B cell (primary cell): ENCODE measurements around the gene ABCF3. TPM values are rescaled to one million over a fixed set of nuclear protein-coding genes. Genes with fewer than 3 reads are reported as not detected.

Experiments
- ATAC-seq: fragments of 200-7000 bp; cut with Tn5 transposase; one replicate; pipeline ENCODE4 v1.10.0; 2021; ENCODE audit warnings: low read depth, mild to moderate bottlenecking, moderate number of reproducible peaks, moderate library complexity
- CTCF ChIA-PET: fragments of 350-600 bp; sonication (Branson Sonifier 250); formaldehyde crosslinking; loops from one replicate; lab custom pipeline; 2021; ENCODE audit warnings: antibody characterized with exemption, inconsistent platforms; lab: Charles Lee
- POLR2A ChIA-PET: fragments of 350-600 bp; sonication (Branson Sonifier 250); formaldehyde crosslinking; loops from one replicate; lab custom pipeline; 2021; ENCODE audit warnings: antibody characterized with exemption; lab: Charles Lee
- DNase-seq: peaks from one replicate; pipeline ENCODE4 v3.0.0; 2013
- H2AFZ ChIP-seq: 2 replicates; pipeline ENCODE4 v1.6.1; 2012; ENCODE audit warnings: mild to moderate bottlenecking, low read depth, low read length; ENCODE audit not compliant: insufficient read depth, poor library complexity, severe bottlenecking
- H3K27ac ChIP-seq, 2 donors: 1 replicate in 1 of 2; 2 replicates in 1 of 2; pipeline ENCODE4 v1.5.1; 2012 to 2013; ENCODE audit warnings: low read length in 2 of 2, mild to moderate bottlenecking in 2 of 2, moderate library complexity in 1 of 2
- H3K27me3 ChIP-seq, 4 experiments: fragments of 200-600 bp in 1 of 4; sonication (generic) in 1 of 4; replicated peaks in 1 of 4; 1 replicate in 2 of 4; 2 replicates in 2 of 4; pipeline versions ENCODE4 v1.6.1 to v1.7.0; 2013 to 2016; ENCODE audit warnings: low read length in 3 of 4, mild to moderate bottlenecking in 2 of 4, mixed read lengths in 1 of 4, moderate library complexity in 1 of 4; ENCODE audit not compliant: insufficient read depth in 4 of 4, control insufficient read depth in 3 of 4; ENCODE audit errors: control extremely low read depth in 1 of 4
- H3K36me3 ChIP-seq, 2 experiments: replicated peaks in 1 of 2; 1 replicate in 1 of 2; 2 replicates in 1 of 2; pipeline versions ENCODE4 v1.6.1 to v1.7.1; 2013; ENCODE audit warnings: low read length in 1 of 2; ENCODE audit not compliant: insufficient read depth in 2 of 2, control insufficient read depth in 1 of 2; ENCODE audit errors: control extremely low read depth in 1 of 2, extremely low read depth in 1 of 2
- H3K4me1 ChIP-seq, 2 donors: fragments of 200-600 bp in 1 of 2; sonication (generic) in 1 of 2; 1 replicate in 1 of 2; 2 replicates in 1 of 2; pipeline versions ENCODE4 v1.5.1 to v1.6.1; 2013 to 2017; ENCODE audit warnings: low read length in 2 of 2; ENCODE audit not compliant: control insufficient read depth in 2 of 2, insufficient read depth in 2 of 2
- H3K4me2 ChIP-seq: replicated peaks from 2 replicates; pipeline ENCODE3; 2012; ENCODE audit warnings: mild to moderate bottlenecking, low read depth, low read length; ENCODE audit not compliant: poor library complexity, severe bottlenecking
- H3K4me3 ChIP-seq, 5 experiments: fragments of 200-600 bp in 1 of 5; sonication (generic) in 1 of 5; 1 replicate in 3 of 5; 2 replicates in 2 of 5; pipeline versions ENCODE4 v1.5.1 to v1.7.0; 2011 to 2016; ENCODE audit warnings: low read length in 4 of 5, mild to moderate bottlenecking in 4 of 5, low read depth in 2 of 5, control low read depth in 1 of 5, moderate library complexity in 1 of 5; ENCODE audit not compliant: insufficient read depth in 1 of 5; ENCODE audit errors: control extremely low read depth in 1 of 5, extremely low read depth in 1 of 5
- H3K79me2 ChIP-seq: fragments of 200-600 bp; sonication (generic); one replicate; pipeline ENCODE4 v1.6.0; 2016; ENCODE audit warnings: low read length; ENCODE audit not compliant: control insufficient read depth, insufficient read depth
- H3K9ac ChIP-seq: fragments of 200-600 bp; sonication (generic); 2 replicates; pipeline ENCODE4 v1.6.1; 2017; ENCODE audit warnings: mild to moderate bottlenecking, low read length, moderate library complexity
- H3K9me3 ChIP-seq, 3 donors: one replicate each; pipeline versions ENCODE4 v1.6.1 to v1.7.1; 2013; ENCODE audit warnings: low read length in 2 of 3; ENCODE audit not compliant: control insufficient read depth in 2 of 3, insufficient read depth in 1 of 3; ENCODE audit errors: control extremely low read depth in 1 of 3
- H4K20me1 ChIP-seq: 2 replicates; pipeline ENCODE4 v1.6.0; 2012; ENCODE audit warnings: mild to moderate bottlenecking, low read length; ENCODE audit not compliant: insufficient read depth, control insufficient read depth, poor library complexity, severe bottlenecking
- H3K27ac Mint-ChIP-seq: one replicate; pipeline ENCODE4 v1.8.0; 2021; ENCODE audit warnings: mixed read lengths
- H3K27me3 Mint-ChIP-seq: one replicate; pipeline ENCODE4 v1.8.0; 2021; ENCODE audit warnings: mixed read lengths
- H3K4me1 Mint-ChIP-seq: one replicate; pipeline ENCODE4 v1.8.0; 2021; ENCODE audit warnings: mixed read lengths
- H3K4me3 Mint-ChIP-seq: one replicate; pipeline ENCODE4 v1.8.0; 2021; ENCODE audit warnings: mixed read lengths
- H3K9me3 Mint-ChIP-seq: one replicate; pipeline ENCODE4 v1.8.0; 2022; ENCODE audit warnings: mixed read lengths; ENCODE audit not compliant: insufficient read depth
- EZH2 ChIP-seq: IDR thresholded peaks from 2 replicates; pipeline ENCODE4 v1.6.1; 2012; ENCODE audit warnings: borderline replicate concordance, low read depth, mild to moderate bottlenecking, moderate library complexity, low read length; ENCODE audit not compliant: insufficient read depth, poor library complexity, severe bottlenecking
- WGBS: methylation state at CpG from one replicate; pipeline ENCODE4 v1.1.5; 2013; ENCODE audit warnings: missing lambda C conversion rate; ENCODE audit not compliant: insufficient coverage; 5-methylcytosine and 5-hydroxymethylcytosine counted together
- intact Hi-C: fragments of 100-400 bp; cut with micrococcal nuclease; formaldehyde crosslinking; loops from one replicate; pipeline ENCODE4 v1.10.0; 2022
- polyA plus RNA-seq: library from polyadenylated mRNA; depleted of rRNA; stranded (reverse); fragments of >200 nt; gene quantifications from 2 replicates; pipeline ENCODE4 v1.2.3, GENCODE V29; 2012
- total RNA-seq, 2 donors: library from RNA; stranded (reverse); fragments of 120-200 nt in 1 of 2; gene quantifications; 1 replicate in 1 of 2; 2 replicates in 1 of 2; pipeline versions ENCODE4 v1.2.3 to v1.2.4, GENCODE V29; 2013 to 2022
- TF ChIP-seq, protein P1 (sequence below): fragments of 200-600 bp; IDR thresholded peaks from one replicate; pipeline ENCODE4 v1.8.0; 2022; ENCODE audit warnings: antibody characterized with exemption, mild to moderate bottlenecking

ABCF3 gene
- total and polyA plus RNA-seq, 2 donors (not counting 1 experiment from before 2014, with no cell fraction given), result 74.0 to 115 TPM

GRCh38 chr3:184172681-184173373 is 13.2 kb upstream of the ABCF3 start:
- ATAC-seq (no peak), DNase-seq (no peak)
- Histone ChIP-seq H3K27me3 (no peaks in the 10 kb centered on the region), H3K9ac (no peak overlapping the region), H4K20me1 (peaks cover 11% of the 10 kb centered on the region), H2AFZ (no peak overlapping the region), H3K9me3 (no peaks in the 10 kb centered on the region), H3K27ac (no peak overlapping the region), H3K36me3 (peaks cover 0 to 23% of the 10 kb centered on the region in 2 experiments), H3K4me2 (no peak overlapping the region), H3K4me1 (peaks cover 23 to 34% of the 10 kb centered on the region in 2 donors), H3K79me2 (peaks cover 32% of the 10 kb centered on the region), H3K4me3 (no peak overlapping the region)
- 96% methylated on average over 4 of the region's 5 CpGs for WGBS
- POLR2A ChIA-PET, result interaction anchor here (1.0 to 1.5 kb wide), 2 partner anchors 13 to 17 kb away, joined by 4 read pairs; partner anchors contain the start of gene ABCF3
- no peak for TF ChIP-seq EZH2
- TF ChIP-seq, protein P1, sequence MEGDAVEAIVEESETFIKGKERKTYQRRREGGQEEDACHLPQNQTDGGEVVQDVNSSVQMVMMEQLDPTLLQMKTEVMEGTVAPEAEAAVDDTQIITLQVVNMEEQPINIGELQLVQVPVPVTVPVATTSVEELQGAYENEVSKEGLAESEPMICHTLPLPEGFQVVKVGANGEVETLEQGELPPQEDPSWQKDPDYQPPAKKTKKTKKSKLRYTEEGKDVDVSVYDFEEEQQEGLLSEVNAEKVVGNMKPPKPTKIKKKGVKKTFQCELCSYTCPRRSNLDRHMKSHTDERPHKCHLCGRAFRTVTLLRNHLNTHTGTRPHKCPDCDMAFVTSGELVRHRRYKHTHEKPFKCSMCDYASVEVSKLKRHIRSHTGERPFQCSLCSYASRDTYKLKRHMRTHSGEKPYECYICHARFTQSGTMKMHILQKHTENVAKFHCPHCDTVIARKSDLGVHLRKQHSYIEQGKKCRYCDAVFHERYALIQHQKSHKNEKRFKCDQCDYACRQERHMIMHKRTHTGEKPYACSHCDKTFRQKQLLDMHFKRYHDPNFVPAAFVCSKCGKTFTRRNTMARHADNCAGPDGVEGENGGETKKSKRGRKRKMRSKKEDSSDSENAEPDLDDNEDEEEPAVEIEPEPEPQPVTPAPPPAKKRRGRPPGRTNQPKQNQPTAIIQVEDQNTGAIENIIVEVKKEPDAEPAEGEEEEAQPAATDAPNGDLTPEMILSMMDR, result no peak
- no peak overlapping the region for H3K4me3 Mint-ChIP-seq
- CTCF ChIA-PET, result interaction anchor here (0.6 to 2.3 kb wide), 5 partner anchors 14 to 53 kb away, joined by 3 to 9 read pairs (median 5); partner anchors contain the start of gene ABCF3
- H3K27me3 Mint-ChIP-seq, result no peaks in the 10 kb centered on the region
- H3K9me3 Mint-ChIP-seq, result no peaks in the 10 kb centered on the region
- H3K27ac Mint-ChIP-seq, result no peak overlapping the region
- peaks cover 32% of the 10 kb centered on the region for H3K4me1 Mint-ChIP-seq
- intact Hi-C loops, result no loop called here

DNA sequence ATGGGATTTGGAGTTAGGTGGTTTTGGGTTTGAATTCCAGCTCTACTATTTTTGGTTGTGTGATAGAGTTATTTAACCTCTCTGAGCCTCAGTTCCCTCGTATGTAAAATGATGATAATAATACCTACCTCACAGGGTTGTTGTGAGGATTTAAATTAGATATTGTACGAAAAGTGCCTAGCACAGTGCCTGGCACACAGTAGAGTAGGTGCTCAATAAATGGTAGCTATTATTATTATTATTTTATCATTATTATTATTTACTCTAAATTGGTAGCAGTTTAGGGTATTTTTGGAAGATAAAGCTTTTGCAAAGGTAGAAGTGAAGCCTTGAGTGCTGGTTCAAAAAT is 12.7 kb upstream of the ABCF3 start:
- Histone ChIP-seq H3K36me3 (peaks cover 0 to 25% of the 10 kb centered on the region in 2 experiments), H2AFZ (no peak overlapping the region), H3K9me3 (no peaks in the 10 kb centered on the region), H4K20me1 (peaks cover 15% of the 10 kb centered on the region), H3K79me2 (peaks cover 37% of the 10 kb centered on the region), H3K4me1 (peaks cover 23 to 34% of the 10 kb centered on the region in 2 donors), H3K27me3 (no peaks in the 10 kb centered on the region), H3K4me3 (no peak overlapping the region), H3K4me2 (no peak overlapping the region), H3K27ac (no peak overlapping the region), H3K9ac (no peak overlapping the region)
- TF ChIP-seq, protein P1, result no peak
- TF ChIP-seq EZH2, result no peak
- intact Hi-C loops, result no loop called here
- WGBS, result no CpG with 5 or more reads among the region's 2 CpGs
- H3K4me3 Mint-ChIP-seq, result no peak overlapping the region
- DNase-seq (no peak), ATAC-seq (no peak)
- POLR2A ChIA-PET, result interaction anchor here (1.5 kb wide), 1 partner anchor 18 kb away, joined by 4 read pairs; no protein-coding TSS in a partner anchor
- CTCF ChIA-PET, result interaction anchor here (2.0 to 2.3 kb wide), 3 partner anchors 13 to 53 kb away, joined by 5 to 9 read pairs (median 8); partner anchors contain the start of gene ABCF3
- no peaks in the 10 kb centered on the region for H3K9me3 Mint-ChIP-seq
- no peaks in the 10 kb centered on the region for H3K27me3 Mint-ChIP-seq
- H3K27ac Mint-ChIP-seq, result peak overlapping the region; percentile 71
- H3K4me1 Mint-ChIP-seq, result peaks cover 37% of the 10 kb centered on the region
